GM12801 (cell line): ENCODE data around the gene PLD4.

Experiments used
- TF ChIP-seq, protein P1 (sequence below): IDR thresholded peaks from one replicate; pipeline ENCODE4 v1.5.1; 2011; ENCODE audit warnings: control low read depth; ENCODE audit not compliant: insufficient read length; ENCODE audit errors: extremely low read depth

Gene PLD4

DNA sequence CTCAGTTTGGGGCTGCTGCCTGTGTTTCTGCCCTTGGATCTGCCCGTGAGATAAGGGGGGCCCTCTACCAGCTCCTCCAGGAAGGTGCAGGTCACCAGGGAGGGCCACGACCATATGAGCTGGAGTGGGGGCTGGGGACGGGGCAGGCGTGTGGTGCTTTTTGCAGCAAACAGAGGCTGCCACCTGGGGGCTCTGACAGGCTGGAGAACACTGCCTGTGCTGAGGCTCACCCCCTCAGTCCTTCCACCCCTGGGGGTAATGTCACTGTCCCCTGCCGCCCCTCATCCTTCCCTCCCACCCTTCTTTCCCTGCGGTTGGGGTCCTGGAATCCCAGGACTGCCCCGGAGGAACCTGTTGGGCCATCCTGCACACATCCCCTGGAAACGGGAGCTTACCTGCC, 3.2 kb downstream of the PLD4 start:
- TF ChIP-seq, protein P1, sequence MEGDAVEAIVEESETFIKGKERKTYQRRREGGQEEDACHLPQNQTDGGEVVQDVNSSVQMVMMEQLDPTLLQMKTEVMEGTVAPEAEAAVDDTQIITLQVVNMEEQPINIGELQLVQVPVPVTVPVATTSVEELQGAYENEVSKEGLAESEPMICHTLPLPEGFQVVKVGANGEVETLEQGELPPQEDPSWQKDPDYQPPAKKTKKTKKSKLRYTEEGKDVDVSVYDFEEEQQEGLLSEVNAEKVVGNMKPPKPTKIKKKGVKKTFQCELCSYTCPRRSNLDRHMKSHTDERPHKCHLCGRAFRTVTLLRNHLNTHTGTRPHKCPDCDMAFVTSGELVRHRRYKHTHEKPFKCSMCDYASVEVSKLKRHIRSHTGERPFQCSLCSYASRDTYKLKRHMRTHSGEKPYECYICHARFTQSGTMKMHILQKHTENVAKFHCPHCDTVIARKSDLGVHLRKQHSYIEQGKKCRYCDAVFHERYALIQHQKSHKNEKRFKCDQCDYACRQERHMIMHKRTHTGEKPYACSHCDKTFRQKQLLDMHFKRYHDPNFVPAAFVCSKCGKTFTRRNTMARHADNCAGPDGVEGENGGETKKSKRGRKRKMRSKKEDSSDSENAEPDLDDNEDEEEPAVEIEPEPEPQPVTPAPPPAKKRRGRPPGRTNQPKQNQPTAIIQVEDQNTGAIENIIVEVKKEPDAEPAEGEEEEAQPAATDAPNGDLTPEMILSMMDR, result no peak

DNA sequence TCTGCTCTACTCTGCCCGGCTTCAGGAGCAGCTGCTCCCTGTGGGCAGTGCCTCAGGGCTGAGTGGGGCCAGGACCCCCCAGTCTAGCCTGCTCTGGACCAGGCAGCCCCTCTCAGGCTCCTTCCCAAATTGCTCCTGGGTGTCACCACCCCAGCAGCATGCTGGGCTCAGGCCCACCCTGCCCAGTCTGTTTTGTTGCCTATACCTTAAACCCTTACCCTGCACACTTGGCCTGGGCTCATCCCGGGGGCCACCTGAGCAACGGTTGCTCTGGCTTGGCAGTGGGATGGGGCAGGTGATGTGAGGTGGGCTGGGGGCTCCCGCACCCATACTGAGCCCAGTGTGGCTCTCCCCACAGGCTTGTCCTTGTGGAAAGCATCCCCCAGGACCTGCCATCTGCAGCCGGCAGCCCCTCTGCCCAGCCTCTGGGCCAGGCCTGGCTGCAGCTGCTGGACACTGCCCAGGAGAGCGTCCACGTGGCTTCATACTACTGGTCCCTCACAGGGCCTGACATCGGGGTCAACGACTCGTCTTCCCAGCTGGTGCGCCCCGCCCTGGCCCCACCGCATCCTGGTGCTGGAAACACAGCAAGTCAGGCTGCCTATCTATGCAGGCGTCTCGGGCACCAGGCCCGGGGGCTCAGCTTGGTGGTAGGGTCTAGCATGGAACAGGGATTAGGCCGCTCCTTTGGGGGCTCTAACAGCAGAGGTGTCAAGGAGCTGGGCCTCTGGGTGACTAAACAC, 3.9 kb downstream of the PLD4 start:
- TF ChIP-seq, protein P1, result no peak

DNA sequence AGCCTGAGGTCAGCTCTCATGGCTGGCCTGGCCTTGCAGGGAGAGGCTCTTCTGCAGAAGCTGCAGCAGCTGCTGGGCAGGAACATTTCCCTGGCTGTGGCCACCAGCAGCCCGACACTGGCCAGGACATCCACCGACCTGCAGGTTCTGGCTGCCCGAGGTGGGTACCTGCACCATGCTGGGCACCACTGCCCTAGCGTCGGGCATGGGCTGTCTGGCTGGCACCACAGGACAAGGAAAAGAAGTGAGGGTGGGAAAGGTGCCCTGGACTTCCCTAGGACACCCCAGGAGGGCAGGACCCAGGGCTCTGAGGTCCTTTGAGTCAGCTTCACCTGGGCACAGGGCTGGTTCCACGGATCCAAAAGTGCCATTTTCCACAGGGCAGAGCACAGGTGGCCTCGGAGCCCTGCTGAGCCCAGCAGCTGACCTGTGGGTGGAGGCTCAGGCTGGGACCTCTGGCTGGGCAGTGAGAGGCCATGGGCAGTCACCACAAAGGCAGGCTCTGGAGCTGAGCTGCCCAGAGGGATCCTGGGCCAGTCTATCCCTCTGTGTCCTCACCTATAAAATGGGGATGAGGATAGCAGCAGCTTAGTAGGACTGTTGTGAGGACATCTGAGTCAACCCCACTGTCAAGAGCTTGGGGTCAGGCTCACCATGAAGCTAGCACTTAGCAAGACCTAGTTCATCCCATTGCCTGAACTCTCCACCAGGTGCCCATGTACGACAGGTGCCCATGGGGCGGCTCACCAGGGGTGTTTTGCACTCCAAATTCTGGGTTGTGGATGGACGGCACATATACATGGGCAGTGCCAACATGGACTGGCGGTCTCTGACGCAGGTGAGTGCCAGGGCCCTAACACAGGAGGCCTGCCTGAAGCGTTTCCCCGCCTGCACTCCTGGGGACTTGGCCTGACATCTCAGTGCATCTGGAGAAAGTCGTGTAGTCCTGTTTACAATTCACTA, 4.9 kb downstream of the PLD4 start:
- TF ChIP-seq, protein P1, result no peak

DNA sequence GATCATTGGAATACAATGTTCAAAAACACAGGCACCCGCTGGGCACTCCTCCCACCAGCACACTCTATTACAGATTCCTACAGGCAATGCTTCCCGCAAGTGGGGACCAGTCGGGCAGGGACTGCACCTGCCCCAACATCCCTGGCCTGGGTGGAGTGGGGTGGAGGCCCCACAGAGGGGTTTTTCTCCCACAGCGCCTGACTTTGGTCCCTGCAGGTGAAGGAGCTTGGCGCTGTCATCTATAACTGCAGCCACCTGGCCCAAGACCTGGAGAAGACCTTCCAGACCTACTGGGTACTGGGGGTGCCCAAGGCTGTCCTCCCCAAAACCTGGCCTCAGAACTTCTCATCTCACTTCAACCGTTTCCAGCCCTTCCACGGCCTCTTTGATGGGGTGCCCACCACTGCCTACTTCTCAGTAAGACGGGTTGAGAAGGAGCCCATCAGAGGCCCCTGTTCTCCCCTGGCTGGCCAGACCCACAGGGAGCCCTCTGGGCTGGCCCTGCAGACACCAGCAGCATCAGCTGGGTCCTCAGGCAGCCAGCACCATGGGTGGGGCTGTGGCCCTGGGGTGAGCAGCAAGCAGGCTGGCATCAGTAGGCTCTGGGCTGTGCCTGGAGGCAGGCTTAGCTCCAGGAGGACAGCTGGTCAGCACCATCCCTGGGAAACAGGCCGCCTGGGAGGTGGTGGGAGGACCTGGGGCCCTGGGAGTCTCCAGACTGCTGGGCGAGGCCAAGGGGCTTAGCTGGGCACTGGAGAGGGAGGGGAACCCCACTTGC, 6.0 kb downstream of the PLD4 start:
- TF ChIP-seq, protein P1, result no peak

DNA sequence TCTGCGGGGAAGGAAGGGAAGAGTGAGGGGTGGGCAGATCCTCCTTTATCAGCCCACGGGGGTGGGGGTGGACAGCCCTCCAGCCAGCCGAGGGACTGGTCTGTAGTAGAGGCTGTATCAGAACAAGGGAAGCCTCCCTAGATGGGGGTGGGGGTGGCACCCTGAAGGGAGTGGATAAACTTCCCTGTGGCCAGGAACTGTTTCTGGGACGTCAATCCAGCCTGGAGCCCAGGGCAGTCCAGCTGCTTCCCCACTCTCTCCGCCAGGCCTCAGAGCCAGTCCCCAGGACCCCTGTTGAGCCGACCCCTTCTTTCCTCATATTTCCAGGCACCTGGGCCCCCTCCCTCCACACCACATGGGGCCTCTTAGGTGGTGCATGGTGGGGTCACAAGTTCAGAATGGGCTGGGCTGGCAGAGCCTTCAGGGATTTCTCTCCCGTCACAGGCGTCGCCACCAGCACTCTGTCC, 6.7 kb downstream of the PLD4 start:
- TF ChIP-seq, protein P1, result no peak

DNA sequence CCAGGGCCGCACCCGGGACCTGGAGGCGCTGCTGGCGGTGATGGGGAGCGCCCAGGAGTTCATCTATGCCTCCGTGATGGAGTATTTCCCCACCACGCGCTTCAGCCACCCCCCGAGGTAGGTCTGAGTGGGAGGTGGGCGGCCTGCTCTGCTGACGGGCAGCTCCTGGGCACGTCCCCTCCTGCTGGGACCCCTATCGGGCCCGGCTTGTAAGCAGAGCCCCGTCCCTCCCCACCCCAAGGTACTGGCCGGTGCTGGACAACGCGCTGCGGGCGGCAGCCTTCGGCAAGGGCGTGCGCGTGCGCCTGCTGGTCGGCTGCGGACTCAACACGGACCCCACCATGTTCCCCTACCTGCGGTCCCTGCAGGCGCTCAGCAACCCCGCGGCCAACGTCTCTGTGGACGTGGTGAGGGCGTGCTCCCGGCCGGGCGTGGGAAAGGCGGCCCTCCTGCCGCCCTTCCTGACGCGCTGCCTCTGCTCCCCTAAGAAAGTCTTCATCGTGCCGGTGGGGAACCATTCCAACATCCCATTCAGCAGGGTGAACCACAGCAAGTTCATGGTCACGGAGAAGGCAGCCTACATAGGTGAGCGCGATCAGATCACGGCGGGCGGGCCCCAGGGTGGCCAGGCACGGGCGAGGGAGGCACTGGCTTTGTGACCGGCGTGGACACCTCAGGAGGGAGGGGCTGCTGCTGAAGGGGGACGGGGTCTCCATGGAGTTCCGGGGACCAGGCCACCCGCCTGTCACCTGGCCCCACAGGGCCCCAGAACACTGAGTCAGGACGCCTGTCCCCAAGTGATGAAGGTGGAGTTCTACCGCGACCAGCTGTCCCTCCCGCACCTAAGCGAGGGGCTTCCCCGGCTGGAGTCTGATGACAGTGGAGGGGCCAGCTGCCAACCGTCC, 7.3 kb downstream of the PLD4 start:
- TF ChIP-seq, protein P1, result no peak
